ENCODE measurements around the gene LRMDA.

The LRMDA gene

GRCh38 chr10:76082232-76082631 lies 650.8 kb downstream of the LRMDA start:
- peak overlapping the region; percentile 3 for H2AK5ac ChIP-seq (ENCODE audit: low read length, severe bottlenecking)
- H3K4me2 ChIP-seq (ENCODE audit: low read length, poor library complexity, severe bottlenecking): no peak overlapping the region
- no peak overlapping the region for H2AFZ ChIP-seq (ENCODE audit: low read depth, low read length)
- peak overlapping the region in 1 of 2 experiments; percentile 78 for H2BK12ac ChIP-seq (ENCODE audit: low read length in 2 of 2)
- peaks cover 11% of the 10 kb centered on the region for H3K4me1 ChIP-seq (ENCODE audit: control insufficient read depth, insufficient read depth, low read depth, low read length)
- peak overlapping the region in 1 of 2 experiments; percentile 9 for H3K4ac ChIP-seq (ENCODE audit: low read depth in 1 of 2, low read length in 2 of 2)
- DNase-seq: no peak
- H2BK15ac ChIP-seq (ENCODE audit: low read depth, poor library complexity, severe bottlenecking): no peak overlapping the region
- no peaks in the 10 kb centered on the region for H3K36me3 ChIP-seq (ENCODE audit: control insufficient read depth in 1 of 2, insufficient read depth in 2 of 2, low read depth in 1 of 2, low read length in 2 of 2)
- no peak overlapping the region for H2BK5ac ChIP-seq (ENCODE audit: low read depth, low read length, poor library complexity, severe bottlenecking)
- peaks cover 0 to 5% of the 10 kb centered on the region in 2 experiments for H3K27me3 ChIP-seq (ENCODE audit: control insufficient read depth in 1 of 2, insufficient read depth in 1 of 2, low read length in 2 of 2)
- H3K4me3 ChIP-seq (ENCODE audit: insufficient read depth in 1 of 2, low read depth in 1 of 2, low read length in 2 of 2): no peak overlapping the region
- H3K9me3 ChIP-seq (ENCODE audit: control insufficient read depth, low read length): no peaks in the 10 kb centered on the region
- no peaks in the 10 kb centered on the region for H3K79me1 ChIP-seq (replicated peaks; ENCODE audit: low read length, poor library complexity, severe bottlenecking)
- H4K91ac ChIP-seq (ENCODE audit: low read length): no peak overlapping the region
- H4K8ac ChIP-seq (ENCODE audit: low read length): no peak overlapping the region
- no peak overlapping the region for H3K27ac ChIP-seq (ENCODE audit: low read length, poor library complexity, severe bottlenecking)
- 88% methylated on average over 3 of the region's 3 CpGs for WGBS
- no peak overlapping the region for H2BK120ac ChIP-seq (ENCODE audit: low read depth, low read length)
- H3K18ac ChIP-seq (ENCODE audit: low read depth in 1 of 2, low read length in 2 of 2): peak overlapping the region in 1 of 2 experiments; percentile 23
- H3K23ac ChIP-seq (ENCODE audit: low read length in 2 of 2): no peak overlapping the region
- H3K14ac ChIP-seq (ENCODE audit: low read length in 2 of 2): no peak overlapping the region
- no peak overlapping the region for H3K9ac ChIP-seq (ENCODE audit: low read length)

DNA sequence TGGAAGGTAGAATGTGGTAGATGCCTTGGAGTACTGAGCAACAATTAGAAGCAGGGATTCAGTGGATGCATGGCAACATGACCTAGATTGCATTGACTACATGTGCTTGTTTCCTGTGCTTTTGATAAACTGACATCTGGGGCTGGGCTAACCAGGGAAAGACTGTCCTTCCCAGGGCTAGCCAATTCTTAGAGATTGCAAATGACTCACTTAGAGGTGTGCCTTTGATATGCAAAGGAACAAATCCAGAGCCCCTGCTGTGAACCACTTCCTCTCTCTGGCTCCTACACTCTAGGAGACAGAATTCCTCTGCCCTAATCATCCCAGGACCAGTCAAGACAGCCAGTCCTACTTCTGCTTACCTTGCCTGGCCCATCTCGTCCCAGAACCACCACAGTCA lies 651.5 kb downstream of the LRMDA start:
- H3K4me3 ChIP-seq (ENCODE audit: insufficient read depth in 1 of 2, low read depth in 1 of 2, low read length in 2 of 2): no peak overlapping the region
- no peaks in the 10 kb centered on the region for H3K36me3 ChIP-seq (ENCODE audit: control insufficient read depth in 1 of 2, insufficient read depth in 2 of 2, low read depth in 1 of 2, low read length in 2 of 2)
- peak overlapping the region; percentile 88 for H4K91ac ChIP-seq (ENCODE audit: low read length)
- H3K27ac ChIP-seq (ENCODE audit: low read length, poor library complexity, severe bottlenecking): peak overlapping the region; percentile 80
- peak overlapping the region in 1 of 2 experiments; percentile 94 for H3K14ac ChIP-seq (ENCODE audit: low read length in 2 of 2)
- no peak overlapping the region for H2BK15ac ChIP-seq (ENCODE audit: low read depth, poor library complexity, severe bottlenecking)
- peak; percentile 32 for DNase-seq
- 47% methylated on average over 1 of the region's 1 CpG for whole genome bisulfite sequencing
- no peak overlapping the region for H3K9ac ChIP-seq (ENCODE audit: low read length)
- H3K9me3 ChIP-seq (ENCODE audit: control insufficient read depth, low read length): no peaks in the 10 kb centered on the region
- no peaks in the 10 kb centered on the region for H3K79me1 ChIP-seq (replicated peaks; ENCODE audit: low read length, poor library complexity, severe bottlenecking)
- H2AFZ ChIP-seq (ENCODE audit: low read depth, low read length): no peak overlapping the region
- H2AK5ac ChIP-seq (ENCODE audit: low read length, severe bottlenecking): peak overlapping the region; percentile 39
- peak overlapping the region in 1 of 2 experiments; percentile 62 for H3K23ac ChIP-seq (ENCODE audit: low read length in 2 of 2)
- no peak overlapping the region for H2BK5ac ChIP-seq (ENCODE audit: low read depth, low read length, poor library complexity, severe bottlenecking)
- peaks cover 11% of the 10 kb centered on the region for H3K4me1 ChIP-seq (ENCODE audit: control insufficient read depth, insufficient read depth, low read depth, low read length)
- peak overlapping the region; percentile 35 for H4K8ac ChIP-seq (ENCODE audit: low read length)
- H2BK12ac ChIP-seq (ENCODE audit: low read length in 2 of 2): peak overlapping the region; percentile 88 to 99
- peaks cover 0 to 5% of the 10 kb centered on the region in 2 experiments for H3K27me3 ChIP-seq (ENCODE audit: control insufficient read depth in 1 of 2, insufficient read depth in 1 of 2, low read length in 2 of 2)
- H3K4ac ChIP-seq (ENCODE audit: low read depth in 1 of 2, low read length in 2 of 2): peak overlapping the region; percentile 35 to 91
- H3K4me2 ChIP-seq (ENCODE audit: low read length, poor library complexity, severe bottlenecking): no peak overlapping the region
- H3K18ac ChIP-seq (ENCODE audit: low read depth in 1 of 2, low read length in 2 of 2): peak overlapping the region; percentile 73 to 98
- H2BK120ac ChIP-seq (ENCODE audit: low read depth, low read length): no peak overlapping the region

GRCh38 chr10:76085002-76085816 lies 653.8 kb downstream of the LRMDA start:
- H4K91ac ChIP-seq (ENCODE audit: low read length): peak overlapping the region; percentile 79
- 90% methylated on average over 6 of the region's 8 CpGs for WGBS
- no peak overlapping the region for H2BK15ac ChIP-seq (ENCODE audit: low read depth, poor library complexity, severe bottlenecking)
- H3K18ac ChIP-seq (ENCODE audit: low read depth in 1 of 2, low read length in 2 of 2): peak overlapping the region; percentile 87 to 97
- no peak overlapping the region for H3K9ac ChIP-seq (ENCODE audit: low read length)
- no peaks in the 10 kb centered on the region for H3K36me3 ChIP-seq (ENCODE audit: control insufficient read depth in 1 of 2, insufficient read depth in 2 of 2, low read depth in 1 of 2, low read length in 2 of 2)
- DNase-seq: no peak
- no peak overlapping the region for H2AFZ ChIP-seq (ENCODE audit: low read depth, low read length)
- peaks cover 11% of the 10 kb centered on the region for H3K4me1 ChIP-seq (ENCODE audit: control insufficient read depth, insufficient read depth, low read depth, low read length)
- peak overlapping the region; percentile 38 for H4K8ac ChIP-seq (ENCODE audit: low read length)
- peak overlapping the region in 1 of 2 experiments; percentile 89 for H3K14ac ChIP-seq (ENCODE audit: low read length in 2 of 2)
- no peak overlapping the region for H2BK5ac ChIP-seq (ENCODE audit: low read depth, low read length, poor library complexity, severe bottlenecking)
- H3K4me3 ChIP-seq (ENCODE audit: insufficient read depth in 1 of 2, low read depth in 1 of 2, low read length in 2 of 2): no peak overlapping the region
- H2BK120ac ChIP-seq (ENCODE audit: low read depth, low read length): peak overlapping the region; percentile 82
- peak overlapping the region; percentile 95 to 100 for H2BK12ac ChIP-seq (ENCODE audit: low read length in 2 of 2)
- H3K4ac ChIP-seq (ENCODE audit: low read depth in 1 of 2, low read length in 2 of 2): peak overlapping the region; percentile 36 to 76
- H3K4me2 ChIP-seq (ENCODE audit: low read length, poor library complexity, severe bottlenecking): no peak overlapping the region
- H3K27me3 ChIP-seq (ENCODE audit: control insufficient read depth in 1 of 2, insufficient read depth in 1 of 2, low read length in 2 of 2): peaks cover 0 to 5% of the 10 kb centered on the region in 2 experiments
- no peaks in the 10 kb centered on the region for H3K9me3 ChIP-seq (ENCODE audit: control insufficient read depth, low read length)
- peak overlapping the region; percentile 55 for H2AK5ac ChIP-seq (ENCODE audit: low read length, severe bottlenecking)
- no peak overlapping the region for H3K23ac ChIP-seq (ENCODE audit: low read length in 2 of 2)
- H3K79me1 ChIP-seq (replicated peaks; ENCODE audit: low read length, poor library complexity, severe bottlenecking): no peaks in the 10 kb centered on the region
- no peak overlapping the region for H3K27ac ChIP-seq (ENCODE audit: low read length, poor library complexity, severe bottlenecking)

DNA sequence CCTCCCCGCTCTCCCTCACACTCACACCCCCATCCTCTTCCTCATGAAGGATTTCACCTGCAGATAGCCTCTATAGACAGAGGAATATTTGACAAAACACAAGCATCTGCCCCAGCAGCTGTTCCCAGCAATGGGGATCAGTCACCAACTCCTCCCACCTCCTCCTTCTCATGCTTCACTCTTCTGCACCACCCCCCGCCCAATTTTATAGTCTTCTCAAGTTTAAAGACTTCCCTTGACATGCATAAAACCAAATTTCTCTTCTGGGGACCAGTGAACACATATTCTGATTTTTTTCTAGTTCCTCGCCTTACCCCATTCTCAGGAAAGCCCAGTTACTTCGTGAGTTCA lies 654.4 kb downstream of the LRMDA start:
- no peaks in the 10 kb centered on the region for H3K79me1 ChIP-seq (replicated peaks; ENCODE audit: low read length, poor library complexity, severe bottlenecking)
- peak overlapping the region; percentile 79 for H4K91ac ChIP-seq (ENCODE audit: low read length)
- H2BK12ac ChIP-seq (ENCODE audit: low read length in 2 of 2): peak overlapping the region; percentile 95 to 100
- no peak for DNase-seq
- H2AK5ac ChIP-seq (ENCODE audit: low read length, severe bottlenecking): peak overlapping the region; percentile 33
- WGBS: 84% methylated on average over 4 of the region's 4 CpGs
- no peak overlapping the region for H3K4me2 ChIP-seq (ENCODE audit: low read length, poor library complexity, severe bottlenecking)
- H3K9me3 ChIP-seq (ENCODE audit: control insufficient read depth, low read length): no peaks in the 10 kb centered on the region
- peak overlapping the region; percentile 36 to 76 for H3K4ac ChIP-seq (ENCODE audit: low read depth in 1 of 2, low read length in 2 of 2)
- H2BK15ac ChIP-seq (ENCODE audit: low read depth, poor library complexity, severe bottlenecking): no peak overlapping the region
- peak overlapping the region; percentile 39 for H4K8ac ChIP-seq (ENCODE audit: low read length)
- H3K27me3 ChIP-seq (ENCODE audit: control insufficient read depth in 1 of 2, insufficient read depth in 1 of 2, low read length in 2 of 2): peaks cover 0 to 5% of the 10 kb centered on the region in 2 experiments
- no peak overlapping the region for H3K9ac ChIP-seq (ENCODE audit: low read length)
- H3K23ac ChIP-seq (ENCODE audit: low read length in 2 of 2): no peak overlapping the region
- H3K4me3 ChIP-seq (ENCODE audit: insufficient read depth in 1 of 2, low read depth in 1 of 2, low read length in 2 of 2): no peak overlapping the region
- H3K4me1 ChIP-seq (ENCODE audit: control insufficient read depth, insufficient read depth, low read depth, low read length): peaks cover 9% of the 10 kb centered on the region
- H3K27ac ChIP-seq (ENCODE audit: low read length, poor library complexity, severe bottlenecking): no peak overlapping the region
- no peaks in the 10 kb centered on the region for H3K36me3 ChIP-seq (ENCODE audit: control insufficient read depth in 1 of 2, insufficient read depth in 2 of 2, low read depth in 1 of 2, low read length in 2 of 2)
- peak overlapping the region; percentile 82 for H2BK120ac ChIP-seq (ENCODE audit: low read depth, low read length)
- peak overlapping the region in 1 of 2 experiments; percentile 89 for H3K14ac ChIP-seq (ENCODE audit: low read length in 2 of 2)
- no peak overlapping the region for H2AFZ ChIP-seq (ENCODE audit: low read depth, low read length)
- no peak overlapping the region for H2BK5ac ChIP-seq (ENCODE audit: low read depth, low read length, poor library complexity, severe bottlenecking)
- H3K18ac ChIP-seq (ENCODE audit: low read depth in 1 of 2, low read length in 2 of 2): peak overlapping the region; percentile 87 to 97

All from mesenchymal stem cell (in vitro differentiated cells and primary cell).